Measurements from ENCODE around the gene KLHL30. TPM values are rescaled to one million over a fixed set of nuclear protein-coding genes. Genes with fewer than 3 reads are reported as not detected.

KLHL30 gene
- total RNA-seq, 1 donor from 2014 or later = not detected

DNA sequence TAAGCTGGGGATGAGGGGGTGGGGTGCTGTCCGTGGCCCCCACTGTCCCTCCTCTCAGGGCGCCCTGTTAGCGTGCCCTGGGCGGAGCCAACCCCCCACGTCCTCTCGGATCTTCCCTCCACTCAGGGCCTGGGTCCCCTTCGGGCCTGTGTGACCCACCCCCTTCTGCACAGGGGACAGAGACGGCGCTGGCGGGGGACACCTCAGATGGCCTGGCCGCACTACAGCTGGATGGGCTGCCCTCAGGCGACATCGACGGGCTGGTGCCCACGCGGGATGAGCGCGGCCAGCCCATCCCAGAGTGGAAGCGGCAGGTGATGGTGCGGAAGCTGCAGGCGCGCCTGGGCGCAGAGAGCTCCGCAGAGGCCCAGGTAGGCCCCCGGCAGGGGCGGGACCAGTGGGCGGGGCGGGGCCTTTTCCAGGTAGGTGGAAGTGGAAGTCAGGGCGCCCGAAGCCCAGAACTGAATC is 9.9 kb upstream of the KLHL30 start:
- no peak for DNase-seq
- ChIA-PET CTCF (no interaction called here), POLR2A (no interaction called here)
- no peak overlapping the region for H3K4me3 Mint-ChIP-seq
- H3K36me3 Mint-ChIP-seq (ENCODE audit: low read depth) = no peaks in the 10 kb centered on the region
- H3K9me3 Mint-ChIP-seq = no peaks in the 10 kb centered on the region
- no peak overlapping the region for H3K27ac Mint-ChIP-seq
- H3K4me1 Mint-ChIP-seq = no peaks in the 10 kb centered on the region
- ATAC-seq (ENCODE audit: low read depth) = no peak
- TF ChIP-seq, protein P1, sequence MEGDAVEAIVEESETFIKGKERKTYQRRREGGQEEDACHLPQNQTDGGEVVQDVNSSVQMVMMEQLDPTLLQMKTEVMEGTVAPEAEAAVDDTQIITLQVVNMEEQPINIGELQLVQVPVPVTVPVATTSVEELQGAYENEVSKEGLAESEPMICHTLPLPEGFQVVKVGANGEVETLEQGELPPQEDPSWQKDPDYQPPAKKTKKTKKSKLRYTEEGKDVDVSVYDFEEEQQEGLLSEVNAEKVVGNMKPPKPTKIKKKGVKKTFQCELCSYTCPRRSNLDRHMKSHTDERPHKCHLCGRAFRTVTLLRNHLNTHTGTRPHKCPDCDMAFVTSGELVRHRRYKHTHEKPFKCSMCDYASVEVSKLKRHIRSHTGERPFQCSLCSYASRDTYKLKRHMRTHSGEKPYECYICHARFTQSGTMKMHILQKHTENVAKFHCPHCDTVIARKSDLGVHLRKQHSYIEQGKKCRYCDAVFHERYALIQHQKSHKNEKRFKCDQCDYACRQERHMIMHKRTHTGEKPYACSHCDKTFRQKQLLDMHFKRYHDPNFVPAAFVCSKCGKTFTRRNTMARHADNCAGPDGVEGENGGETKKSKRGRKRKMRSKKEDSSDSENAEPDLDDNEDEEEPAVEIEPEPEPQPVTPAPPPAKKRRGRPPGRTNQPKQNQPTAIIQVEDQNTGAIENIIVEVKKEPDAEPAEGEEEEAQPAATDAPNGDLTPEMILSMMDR (IDR thresholded peaks at IDR 0.05) = no peak
- intact Hi-C loops (cut with micrococcal nuclease) = no loop called here
- no peaks in the 10 kb centered on the region for H3K27me3 Mint-ChIP-seq

DNA sequence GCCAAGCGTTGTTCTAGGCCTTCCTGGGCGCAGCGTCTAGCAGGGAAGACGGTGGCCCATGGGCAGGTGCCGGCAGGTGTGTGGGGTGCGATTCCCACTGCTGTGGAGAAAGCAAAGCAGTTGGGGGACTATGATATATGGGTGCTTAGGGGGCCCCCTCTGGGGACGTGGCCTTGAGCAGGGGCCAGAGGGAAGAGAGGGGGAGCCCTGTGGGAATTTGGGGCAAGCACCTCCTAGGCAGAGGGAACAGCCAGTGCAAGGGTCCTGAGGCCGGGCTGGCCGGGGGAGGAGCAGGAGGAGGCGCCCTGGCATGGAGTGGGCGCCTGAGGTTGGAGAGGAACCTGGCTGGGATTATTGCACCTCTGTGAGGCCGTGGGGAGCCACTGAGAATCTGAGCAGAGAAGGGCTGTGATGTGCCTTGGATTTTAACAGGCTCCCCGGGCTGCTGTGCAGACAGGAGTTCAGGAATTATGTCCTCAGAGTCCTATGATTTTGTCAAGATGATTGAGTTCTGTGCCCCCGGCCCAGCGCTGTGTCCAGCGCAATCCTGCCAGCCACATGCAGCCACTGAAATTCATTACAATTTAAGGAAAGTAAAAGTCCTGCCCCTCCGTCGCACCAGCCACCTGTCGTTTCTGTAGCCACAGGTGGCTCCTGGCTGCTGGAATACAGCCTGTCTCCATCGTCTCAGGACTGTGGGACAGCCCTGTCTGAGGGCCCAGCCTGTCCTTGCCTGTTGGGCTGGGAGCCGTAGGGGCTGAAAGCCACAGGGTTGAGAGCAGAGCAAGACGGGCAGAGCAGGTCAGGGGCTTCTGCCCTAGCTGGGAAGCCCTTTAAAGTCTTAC is 9.1 kb upstream of the KLHL30 start:
- Mint-ChIP-seq H3K4me3 (no peak overlapping the region), H3K27me3 (no peaks in the 10 kb centered on the region), H3K9me3 (no peaks in the 10 kb centered on the region), H3K27ac (no peak overlapping the region), H3K4me1 (no peaks in the 10 kb centered on the region), H3K36me3 (ENCODE audit: low read depth) (no peaks in the 10 kb centered on the region)
- TF ChIP-seq, protein P1 (IDR thresholded peaks at IDR 0.05) = no peak
- intact Hi-C loops (cut with micrococcal nuclease) = no loop called here
- no peak for ATAC-seq (ENCODE audit: low read depth)
- CTCF ChIA-PET = no interaction called here
- no peak for DNase-seq
- POLR2A ChIA-PET = no interaction called here

DNA sequence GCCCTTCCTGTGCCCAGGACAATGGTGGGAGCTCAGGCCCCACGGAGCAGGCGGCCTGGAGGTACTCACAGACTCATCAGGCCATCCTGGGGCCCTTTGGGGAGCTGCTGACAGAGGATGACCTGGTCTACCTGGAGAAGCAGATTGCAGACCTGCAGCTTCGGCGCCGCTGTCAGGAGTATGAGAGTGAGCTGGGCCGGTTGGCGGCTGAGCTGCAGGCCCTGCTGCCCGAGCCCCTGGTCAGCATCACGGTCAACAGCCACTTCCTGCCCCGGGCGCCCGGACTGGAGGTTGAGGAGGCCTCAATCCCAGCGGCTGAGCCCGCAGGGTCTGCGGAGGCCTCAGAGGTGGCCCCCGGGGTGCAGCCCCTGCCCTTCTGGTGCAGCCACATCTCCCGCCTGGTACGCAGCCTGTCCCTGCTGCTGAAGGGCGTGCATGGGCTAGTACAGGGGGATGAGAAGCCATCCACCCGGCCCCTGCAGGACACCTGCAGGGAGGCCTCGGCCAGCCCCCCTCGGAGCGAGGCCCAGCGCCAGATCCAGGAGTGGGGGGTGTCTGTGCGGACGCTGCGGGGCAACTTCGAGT is 8.3 kb upstream of the KLHL30 start:
- intact Hi-C loops (cut with micrococcal nuclease) = no loop called here
- no peaks in the 10 kb centered on the region for H3K4me1 Mint-ChIP-seq
- TF ChIP-seq, protein P1 (IDR thresholded peaks at IDR 0.05) = no peak
- POLR2A ChIA-PET = no interaction called here
- H3K27me3 Mint-ChIP-seq = no peaks in the 10 kb centered on the region
- H3K27ac Mint-ChIP-seq = no peak overlapping the region
- no peaks in the 10 kb centered on the region for H3K36me3 Mint-ChIP-seq (ENCODE audit: low read depth)
- no peak for ATAC-seq (ENCODE audit: low read depth)
- no peaks in the 10 kb centered on the region for H3K9me3 Mint-ChIP-seq
- H3K4me3 Mint-ChIP-seq = no peak overlapping the region
- no peak for DNase-seq
- CTCF ChIA-PET = no interaction called here

DNA sequence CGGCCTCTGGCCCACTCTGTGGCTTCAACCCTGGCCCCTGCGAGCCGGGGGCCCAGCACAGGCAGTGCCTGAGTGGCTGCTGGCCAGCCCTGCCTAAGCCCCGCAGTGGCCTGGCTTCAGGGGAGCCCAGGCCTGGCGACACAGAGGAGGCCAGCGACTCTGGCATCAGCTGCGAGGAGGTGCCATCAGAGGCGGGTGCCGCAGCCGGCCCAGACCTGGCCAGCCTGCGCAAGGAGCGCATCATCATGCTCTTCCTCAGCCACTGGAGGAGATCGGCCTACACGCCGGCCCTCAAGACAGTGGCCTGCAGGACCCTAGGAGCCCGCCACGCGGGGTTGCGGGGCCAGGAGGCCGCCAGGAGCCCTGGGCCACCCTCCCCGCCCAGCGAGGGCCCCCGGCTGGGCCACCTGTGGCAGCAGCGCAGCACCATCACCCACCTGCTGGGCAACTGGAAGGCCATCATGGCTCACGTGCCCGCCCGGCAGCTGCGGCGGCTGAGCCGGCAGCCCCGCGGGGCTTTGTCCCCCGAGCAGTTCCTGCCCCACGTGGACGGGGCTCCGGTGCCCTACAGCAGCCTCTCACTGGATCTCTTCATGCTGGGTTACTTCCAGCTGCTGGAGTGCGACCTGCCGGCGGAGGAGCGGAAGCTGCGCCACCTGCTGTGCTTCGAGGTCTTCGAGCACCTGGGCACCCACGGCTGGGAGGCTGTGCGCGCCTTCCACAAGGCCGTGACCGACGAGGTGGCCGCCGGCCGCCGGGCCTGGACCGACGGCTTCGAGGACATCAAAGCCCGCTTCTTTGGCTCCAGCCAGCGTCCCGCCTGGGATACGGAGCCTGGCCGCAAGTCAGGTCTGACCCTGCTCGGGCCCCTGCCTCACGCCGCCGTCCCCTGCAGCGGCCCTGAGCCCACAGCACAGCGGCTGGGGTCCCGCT is 7.5 kb upstream of the KLHL30 start:
- DNase-seq (no peak), ATAC-seq (ENCODE audit: low read depth) (no peak)
- Mint-ChIP-seq H3K9me3 (no peaks in the 10 kb centered on the region), H3K4me3 (no peak overlapping the region), H3K36me3 (ENCODE audit: low read depth) (no peaks in the 10 kb centered on the region), H3K27me3 (no peaks in the 10 kb centered on the region), H3K27ac (no peak overlapping the region), H3K4me1 (no peaks in the 10 kb centered on the region)
- CTCF ChIA-PET = no interaction called here
- TF ChIP-seq, protein P1 (IDR thresholded peaks at IDR 0.05) = no peak
- intact Hi-C loops (cut with micrococcal nuclease) = no loop called here
- POLR2A ChIA-PET = no interaction called here
